ENCODE data around the gene VWF.
"Not testable (repeated sequence)": the region's sequence is repeated elsewhere in the genome, so short reads cannot be mapped to it uniquely, and the experiment has no call there.

The VWF gene

DNA sequence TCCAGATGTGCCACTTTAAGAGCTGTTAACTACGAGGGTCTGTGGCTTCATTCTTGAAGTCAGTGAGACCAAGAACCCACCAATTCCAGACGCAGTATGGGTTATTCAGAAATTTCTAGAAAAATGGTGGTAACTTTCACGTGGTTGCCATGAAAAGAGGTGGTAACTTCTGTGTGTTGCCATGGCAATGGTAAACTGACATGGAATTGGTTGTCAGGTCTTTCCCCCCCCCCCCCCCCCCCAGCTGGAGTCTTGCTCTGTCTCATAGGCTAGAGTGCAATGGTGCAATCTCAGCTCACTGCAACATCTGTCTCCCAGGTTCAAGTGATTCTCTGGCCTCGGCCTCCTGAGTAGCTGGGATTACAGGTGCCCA lies 18.8 kb upstream of the VWF start:
- DNase-seq: no peak

DNA sequence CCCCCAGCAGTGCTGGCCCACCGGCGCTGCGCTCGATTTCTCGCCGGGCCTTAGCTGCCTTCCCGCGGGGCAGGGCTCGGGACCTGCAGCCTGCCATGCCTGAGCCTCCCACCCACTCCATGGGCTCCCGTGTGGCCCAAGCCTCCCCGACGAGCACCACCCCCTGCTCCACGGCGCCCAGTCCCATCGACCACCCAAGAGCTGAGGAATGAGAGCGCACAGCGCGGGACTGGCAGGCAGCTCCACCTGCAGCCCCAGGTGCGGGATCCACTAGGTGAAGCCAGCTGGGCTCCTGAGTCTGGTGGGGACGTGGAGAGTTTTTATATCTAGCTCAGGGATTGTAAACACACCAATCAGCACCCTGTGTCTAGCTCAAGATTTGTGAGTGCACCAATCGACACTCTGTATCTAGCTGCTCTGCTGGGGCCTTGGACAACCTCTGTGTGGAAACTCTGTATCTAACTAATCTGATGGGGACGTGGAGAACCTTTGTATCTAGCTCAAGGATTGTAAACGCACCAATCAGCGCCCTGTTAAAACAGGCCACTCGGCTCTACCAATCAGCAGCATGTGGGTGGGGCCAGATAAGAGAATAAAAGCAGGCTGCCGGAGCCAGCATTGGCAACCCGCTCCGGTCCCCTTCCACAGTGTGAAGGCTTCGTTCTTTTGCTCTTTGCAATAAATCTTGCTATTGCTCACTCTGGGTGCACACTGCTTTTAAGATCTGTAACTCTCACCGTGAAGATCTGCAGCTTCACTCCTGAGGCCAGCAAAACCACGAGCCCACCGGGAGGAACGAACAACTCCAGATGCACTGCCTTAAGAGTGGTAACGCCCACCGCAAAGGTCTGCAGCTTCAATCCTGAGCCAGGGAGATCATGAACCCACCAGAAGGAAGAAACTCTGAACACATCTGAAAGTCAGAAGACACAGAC lies 18.2 kb upstream of the VWF start:
- not testable (repeated sequence) for DNase-seq

DNA sequence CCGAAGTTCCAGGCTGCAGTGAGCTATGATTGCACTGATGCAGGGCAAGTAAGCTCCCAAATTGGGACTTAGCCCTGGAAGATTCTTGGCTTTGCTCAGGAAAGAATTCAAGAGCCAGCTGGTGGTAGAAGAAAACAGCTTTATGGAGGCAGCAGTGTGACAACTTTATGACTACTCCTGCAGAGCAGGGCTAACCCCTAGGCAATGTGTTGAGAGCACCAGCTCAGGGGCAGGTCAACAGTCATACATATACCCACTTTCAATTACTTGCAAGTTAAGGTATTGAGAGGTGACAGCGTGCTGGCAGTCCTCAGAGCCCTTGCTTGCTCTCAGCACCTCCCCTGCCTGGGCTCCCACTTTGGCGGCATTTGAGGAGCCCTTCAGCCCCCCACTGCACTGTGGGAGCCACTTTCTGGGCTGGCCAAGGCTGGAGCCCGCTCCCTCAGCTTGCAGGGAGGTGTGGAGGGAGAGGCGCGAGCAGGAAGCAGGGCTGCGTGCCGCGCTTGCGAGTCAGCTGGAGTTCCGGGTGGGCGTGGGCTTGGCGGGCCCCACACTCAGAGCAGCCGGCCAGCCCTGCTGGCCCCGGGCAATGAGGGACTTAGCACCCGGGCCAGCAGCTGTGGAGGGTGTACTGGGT lies 17.4 kb upstream of the VWF start:
- DNase-seq: not testable (repeated sequence)

DNA sequence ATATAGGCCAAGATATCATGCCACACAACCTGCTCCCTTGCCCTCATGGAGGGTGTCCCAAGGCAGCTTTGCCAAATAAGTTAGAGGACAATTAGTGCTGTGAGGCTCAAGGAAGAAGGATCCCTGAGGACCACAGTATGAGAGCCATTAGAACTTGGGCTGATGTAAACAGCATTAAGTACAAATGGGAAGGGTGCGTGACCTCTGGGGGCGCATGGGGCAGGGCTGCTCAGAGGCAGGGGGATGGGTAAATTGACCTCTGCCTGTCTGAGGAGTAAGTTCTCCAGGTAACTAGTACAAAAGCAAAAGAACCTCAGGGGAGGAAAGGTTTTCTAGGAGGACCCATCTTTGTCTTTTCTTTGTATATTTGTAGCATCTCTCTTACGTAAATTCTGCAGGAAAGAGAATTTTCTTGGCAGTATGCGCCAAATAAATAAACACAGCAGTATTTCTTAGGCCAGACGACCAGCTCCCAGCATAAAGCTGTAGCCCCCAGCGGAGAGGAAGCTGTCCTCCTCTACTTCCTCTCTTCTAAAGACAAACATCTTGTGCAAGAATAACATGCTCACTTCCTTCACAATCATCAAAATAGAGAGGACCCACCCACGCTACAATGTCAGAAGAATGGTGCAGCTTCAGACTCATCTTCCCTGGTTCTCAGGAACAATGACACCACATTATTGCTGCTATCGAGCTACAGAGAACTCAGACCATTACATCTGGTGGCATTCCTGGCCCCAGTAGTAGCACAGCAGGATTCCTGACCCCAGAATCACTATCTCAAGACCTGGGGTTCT lies 16.4 kb upstream of the VWF start:
- DNase-seq: no peak

DNA sequence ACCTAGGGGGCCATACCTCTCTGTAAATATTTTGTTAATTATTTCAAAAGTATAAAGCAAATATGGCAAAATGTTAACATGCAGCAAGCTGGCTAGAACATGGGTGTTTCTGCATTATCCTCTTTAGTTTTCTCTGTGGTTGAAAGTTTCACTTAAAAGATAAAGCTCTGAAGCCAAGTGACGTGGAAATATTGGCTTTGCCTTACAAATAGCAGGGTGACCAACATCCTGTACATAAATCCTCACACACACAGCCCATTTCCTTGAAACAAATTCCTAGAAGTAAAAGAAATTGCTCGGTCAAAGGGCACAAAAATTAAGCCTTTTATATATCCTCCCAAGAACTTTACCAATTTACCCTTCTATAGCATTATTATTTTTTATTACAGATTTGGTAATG lies 10.6 kb upstream of the VWF start:
- no peak for DNase-seq

- no peak for DNase-seq
Observed at GRCh38 chr12:6133642-6134041, 9.2 kb upstream of the VWF start.

DNA sequence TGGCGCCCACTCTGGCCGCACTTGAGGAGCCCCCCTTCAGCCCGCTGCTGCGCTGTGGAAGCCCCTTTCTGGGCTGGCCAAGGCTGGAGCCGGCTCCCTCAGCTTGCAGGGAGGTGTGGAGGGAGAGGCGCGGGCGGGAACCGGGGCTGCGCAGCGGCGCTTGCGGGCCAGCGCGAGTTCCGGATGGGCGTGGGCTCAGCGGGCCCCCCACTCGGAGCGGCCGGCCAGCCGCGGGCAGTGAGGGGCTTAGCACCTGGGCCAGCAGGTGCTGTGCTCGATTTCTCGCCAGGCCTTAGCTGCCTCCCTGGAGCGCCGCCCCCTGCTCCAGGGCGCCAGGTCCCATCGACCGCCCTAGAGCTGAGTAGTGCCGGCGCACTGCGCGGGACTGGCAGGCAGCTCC lies 8.0 kb upstream of the VWF start:
- no peak for DNase-seq

- no peak for DNase-seq
Observed at GRCh38 chr12:6125310-6125608, 789 bp upstream of the VWF start.

DNA sequence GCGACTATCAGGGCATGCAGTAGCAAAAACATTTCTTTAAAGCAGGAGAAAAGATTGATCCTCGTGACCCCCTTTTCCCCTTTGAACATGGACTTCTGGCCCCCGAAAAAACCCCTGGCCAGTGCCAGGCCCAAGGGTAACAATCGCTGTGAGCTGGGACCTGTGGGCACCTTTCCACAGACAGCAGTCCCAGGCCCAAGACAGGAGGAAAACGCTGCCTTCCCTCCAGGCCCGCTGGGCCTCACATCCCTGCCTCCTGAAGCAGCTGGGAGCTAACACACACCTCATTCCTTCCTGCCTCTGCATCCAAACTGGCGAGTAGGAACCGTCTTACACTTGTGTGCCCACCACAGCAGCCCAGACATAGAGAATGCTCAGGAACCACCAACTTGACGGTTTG lies 1.2 kb downstream of the VWF start:
- DNase-seq: no peak

DNA sequence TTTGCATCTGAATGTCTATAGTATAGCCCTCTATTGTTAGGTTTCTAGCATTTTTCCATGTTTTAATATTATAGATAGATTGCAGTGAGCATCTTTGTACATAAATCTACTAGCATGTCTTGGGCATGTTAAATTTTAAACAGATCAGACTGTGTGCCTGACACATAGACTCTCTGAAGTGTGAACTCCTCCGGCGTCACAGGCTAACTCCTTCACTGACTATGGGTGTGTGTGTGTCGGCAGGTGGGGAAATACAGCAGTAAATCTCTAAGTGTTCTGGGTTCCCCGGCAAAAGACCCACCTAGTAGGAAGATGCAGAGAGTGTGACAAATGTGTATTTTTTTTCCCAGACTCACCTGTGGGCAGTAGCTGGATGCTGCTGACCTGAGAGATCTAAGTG lies 2.3 kb downstream of the VWF start:
- no peak for DNase-seq

GRCh38 chr12:6120796-6121473 lies 3.5 kb downstream of the VWF start:
- DNase-seq: no peak

GRCh38 chr12:6118891-6119568 lies 5.4 kb downstream of the VWF start:
- no peak for DNase-seq

DNA sequence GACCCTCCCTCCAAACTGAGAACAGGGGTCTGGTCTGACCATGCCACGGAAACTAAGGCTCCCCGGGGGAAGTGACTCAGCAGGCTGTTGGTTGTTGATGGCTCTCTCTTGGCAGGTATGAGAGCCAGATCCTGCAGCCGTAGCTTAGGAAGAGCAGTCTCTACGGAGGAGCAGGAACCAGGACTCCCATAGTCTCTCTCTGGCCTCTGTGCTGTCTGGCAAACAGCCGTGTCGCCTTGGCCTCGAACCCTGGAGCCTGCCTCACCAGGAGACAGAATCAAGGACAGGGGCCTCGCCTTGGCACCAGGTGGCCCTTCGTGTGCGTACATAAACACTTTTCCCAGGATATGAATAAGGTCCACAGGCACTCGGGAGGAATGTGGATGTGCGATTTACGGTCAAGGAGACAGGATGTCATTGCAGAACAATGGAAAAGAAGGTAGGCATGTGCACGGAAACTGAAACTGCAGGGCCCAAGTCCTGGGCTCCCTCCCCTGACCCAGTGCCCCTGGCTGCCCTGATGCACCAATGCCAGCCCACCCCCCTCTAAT lies 7.9 kb downstream of the VWF start:
- DNase-seq: no peak

DNA sequence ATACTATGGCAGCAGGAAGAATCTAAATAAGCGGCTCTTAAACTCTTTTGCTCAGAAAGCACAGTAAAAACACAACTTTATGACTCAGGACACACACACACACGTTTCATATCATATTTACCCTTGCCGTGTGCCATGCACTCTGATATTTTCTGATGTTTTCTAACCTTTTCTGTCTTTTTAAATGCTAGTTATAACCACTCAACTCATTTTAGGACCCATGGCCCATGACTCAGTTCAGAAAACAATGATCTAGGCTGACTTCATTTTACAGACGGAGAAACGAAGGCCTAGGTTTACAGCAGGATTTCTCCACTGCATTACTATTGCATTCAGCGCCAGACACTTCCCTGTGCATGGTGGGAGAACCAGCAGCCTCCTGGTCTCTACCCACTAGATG lies 9.1 kb downstream of the VWF start:
- DNase-seq: no peak

GRCh38 chr12:6114476-6114870 lies 10.0 kb downstream of the VWF start:
- DNase-seq: no peak

GRCh38 chr12:6113691-6114475 lies 10.6 kb downstream of the VWF start:
- DNase-seq: no peak

GRCh38 chr12:6112004-6112403 lies 12.5 kb downstream of the VWF start:
- no peak for DNase-seq

- DNase-seq: no peak
Observed at GRCh38 chr12:6110006-6110405, 14.5 kb downstream of the VWF start.

- no peak for DNase-seq
Observed at GRCh38 chr12:6106218-6106617, 18.3 kb downstream of the VWF start.

DNA sequence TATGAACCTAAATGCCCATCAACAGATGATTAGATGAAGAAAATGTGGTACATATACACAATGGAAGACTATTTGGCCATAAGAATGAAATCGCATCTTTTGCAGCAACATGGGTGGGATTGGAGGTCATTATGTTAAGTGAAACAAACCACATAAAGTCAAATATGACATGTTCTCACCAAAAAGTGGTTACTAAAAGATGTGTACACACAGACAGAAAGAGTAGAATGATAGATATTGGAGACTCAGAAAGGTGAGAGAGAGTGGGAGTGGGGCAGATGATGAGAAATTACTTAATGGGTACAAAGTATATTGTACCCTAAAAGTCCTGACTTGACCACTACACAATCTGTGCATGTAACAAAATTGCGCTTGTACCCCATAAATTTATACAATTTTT lies 19.6 kb downstream of the VWF start:
- no peak for DNase-seq

- DNase-seq: no peak
Observed at GRCh38 chr12:6104027-6104426, 20.4 kb downstream of the VWF start.

DNA sequence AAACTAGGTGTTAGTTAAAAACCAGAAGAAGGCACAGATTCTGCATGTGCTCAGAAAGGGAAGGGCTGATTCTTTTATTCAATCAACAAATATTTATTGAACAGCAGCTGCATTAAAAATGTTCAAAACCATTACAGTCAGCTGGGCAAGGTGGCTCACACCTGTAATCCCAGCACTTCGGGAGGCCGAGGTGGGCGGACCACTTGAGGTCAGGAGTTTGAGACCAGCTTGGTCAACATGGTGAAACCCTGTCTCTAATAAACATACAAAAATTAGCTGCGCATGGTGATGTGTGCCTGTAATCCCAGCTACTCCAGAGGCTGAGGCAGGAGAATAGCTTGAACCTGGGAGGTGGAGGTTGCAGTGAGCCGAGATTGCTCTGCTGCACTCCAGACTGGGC lies 22.4 kb downstream of the VWF start:
- not testable (repeated sequence) for DNase-seq
